ENCODE data around the gene MYOM3.

GRCh38 chr1:24110642-24111261 is 1.2 kb downstream of the MYOM3 start:
- TF ChIP-seq POLR2AphosphoS5 (IDR thresholded peaks at IDR 0.05; ENCODE audit: low read depth, low read length) (no peak), TAF1 (IDR thresholded peaks at IDR 0.05; ENCODE audit: low read depth, low read length) (no peak), POLR2A (IDR thresholded peaks at IDR 0.05; ENCODE audit: low read depth, low read length) (no peak), SPI1 (IDR thresholded peaks at IDR 0.05; ENCODE audit: low read depth, low read length) (no peak), PAX5 (IDR thresholded peaks at IDR 0.05; ENCODE audit: insufficient read depth, low read length, severe bottlenecking) (no peak)

Data from GM12891 (cell line).